8988T (cell line): ENCODE measurements around the gene MEN1.

Experiments used
- DNase-seq: peaks from one replicate; pipeline ENCODE4 v3.0.0; 2011

MEN1 gene

DNA sequence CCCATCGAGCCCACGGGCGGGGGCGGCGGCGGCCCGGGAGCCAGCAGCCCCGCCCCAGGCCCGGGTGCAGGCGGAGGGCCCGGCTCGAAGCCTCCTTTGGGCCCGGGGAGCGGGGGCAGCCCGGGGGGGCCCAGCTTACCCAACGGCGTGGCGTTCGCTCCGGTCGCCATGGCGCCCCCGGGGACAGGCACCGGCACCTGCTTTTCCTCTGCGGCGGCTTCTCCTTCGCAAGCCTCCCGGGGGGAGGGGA lies 32.2 kb downstream of the MEN1 start:
- DNase-seq, result no peak

DNA sequence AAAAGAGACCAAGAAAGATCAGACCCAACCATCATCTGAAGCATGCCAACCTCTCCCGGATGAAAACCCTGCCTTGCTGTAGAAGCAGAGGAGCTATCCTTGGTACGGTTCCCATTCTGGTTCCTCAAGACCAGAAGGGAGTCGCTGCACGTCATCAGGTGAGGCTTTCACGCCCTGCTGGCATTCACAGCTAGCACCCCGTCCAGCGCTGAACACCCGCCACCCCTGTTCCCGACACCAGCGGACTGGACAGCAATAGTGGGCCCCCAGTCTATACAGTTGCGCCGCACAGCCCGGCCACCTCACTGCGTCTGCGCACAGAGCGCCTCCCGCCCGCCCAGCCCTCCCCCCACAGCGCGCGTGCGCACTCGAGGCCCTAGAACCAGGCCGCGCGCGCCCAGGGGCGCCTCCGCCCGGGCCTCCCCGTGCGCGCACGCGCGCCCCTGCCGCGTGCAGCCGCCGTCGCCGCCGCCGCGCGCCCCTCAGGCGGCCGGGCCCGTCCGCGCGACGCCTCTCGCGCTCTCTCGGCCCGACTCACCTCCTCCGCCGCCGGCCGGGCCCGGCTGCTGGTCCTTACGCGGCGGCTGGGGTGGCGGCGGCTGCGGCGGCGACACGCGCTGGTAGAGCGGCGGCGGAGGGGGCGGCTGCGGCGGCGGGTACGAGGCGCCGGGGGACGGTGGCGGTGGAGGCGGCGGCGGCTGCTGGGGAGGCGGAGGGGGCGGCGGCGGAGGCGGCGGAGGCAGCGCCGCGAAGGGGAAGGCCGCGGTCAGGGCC lies 32.7 kb downstream of the MEN1 start:
- peak; percentile 94 for DNase-seq

- no peak for DNase-seq
Measured at GRCh38 chr11:64776875-64777274, 33.5 kb downstream of the MEN1 start.

- DNase-seq, result no peak
Measured at GRCh38 chr11:64776425-64776824, 33.9 kb downstream of the MEN1 start.

DNA sequence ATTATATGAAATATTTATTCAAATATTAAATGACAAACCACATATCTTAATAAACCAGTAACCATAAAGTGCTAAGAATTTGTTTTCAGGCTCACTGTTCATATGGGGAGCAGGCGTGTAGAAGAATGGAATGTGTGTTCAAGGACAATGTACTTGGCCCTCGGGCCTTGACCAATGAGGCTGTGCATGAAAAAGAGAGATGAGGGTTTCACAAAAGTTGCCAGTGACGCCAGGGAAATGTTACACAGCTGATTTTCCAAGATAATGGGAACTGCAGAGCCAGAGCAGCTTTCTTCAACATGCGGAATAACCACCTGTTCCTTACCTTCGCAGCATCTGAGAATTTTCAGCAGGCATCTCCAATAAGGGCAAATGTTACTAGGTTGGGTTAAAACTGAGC lies 36.2 kb downstream of the MEN1 start:
- no peak for DNase-seq

- no peak for DNase-seq
Measured at GRCh38 chr11:64772303-64773018, 37.9 kb downstream of the MEN1 start.

DNA sequence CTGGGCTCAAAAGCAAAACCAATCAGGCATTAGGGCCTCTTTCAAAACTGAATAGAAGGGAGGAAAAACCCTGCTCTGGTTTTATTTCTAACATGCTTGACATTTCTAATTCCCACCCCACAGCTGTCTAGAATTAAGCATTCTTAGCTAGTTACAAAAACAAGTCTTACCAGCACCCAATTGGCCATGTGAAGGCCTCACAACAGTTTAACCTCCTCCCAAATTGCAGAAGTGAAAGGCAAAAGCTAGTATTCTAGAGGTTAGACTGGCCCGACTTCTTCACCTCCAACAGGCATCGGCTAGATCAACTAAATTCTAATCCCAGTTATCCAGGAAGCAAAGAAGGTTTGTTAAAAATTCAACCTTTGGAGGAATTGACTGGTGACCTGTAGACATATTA lies 38.5 kb downstream of the MEN1 start:
- no peak for DNase-seq

- DNase-seq, result no peak
Measured at GRCh38 chr11:64770120-64770519, 40.2 kb downstream of the MEN1 start.

DNA sequence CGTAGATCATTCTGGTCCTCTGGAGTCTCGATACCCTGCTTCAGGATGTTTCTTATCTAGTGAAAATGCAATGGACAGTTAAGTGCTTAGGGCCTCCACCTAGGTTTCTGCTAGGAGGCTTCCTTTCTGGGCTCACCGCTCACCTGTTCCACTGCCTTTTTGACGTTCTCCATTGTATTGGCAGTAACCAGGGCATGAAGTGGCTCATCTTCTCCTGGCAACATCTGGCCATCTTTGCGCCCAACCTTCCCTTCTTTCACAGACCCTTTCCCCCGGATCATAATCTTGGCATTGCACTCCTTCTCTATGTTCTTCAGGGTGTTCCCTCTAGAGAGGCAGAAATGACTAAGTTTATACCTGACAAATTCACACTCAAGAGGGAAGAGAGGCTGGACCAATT lies 41.1 kb downstream of the MEN1 start:
- no peak for DNase-seq

DNA sequence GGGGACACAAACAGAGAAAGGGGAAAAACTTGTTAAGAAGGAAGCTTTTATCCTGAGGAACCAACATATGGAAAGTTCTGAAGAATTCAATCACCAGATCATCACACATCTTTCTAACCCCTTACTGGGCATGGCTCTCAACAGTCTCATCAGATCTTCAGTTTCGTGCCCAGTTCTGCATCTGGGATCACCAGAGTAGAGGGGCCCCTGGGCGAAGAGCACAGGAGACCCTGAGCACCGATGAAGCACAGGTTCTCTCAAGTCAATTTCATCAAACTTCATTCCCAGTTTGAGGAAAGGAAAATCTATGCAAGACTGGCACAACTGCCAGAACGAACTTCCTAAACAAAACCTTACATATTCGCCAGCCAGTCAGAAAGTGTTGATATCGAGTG lies 42.1 kb downstream of the MEN1 start:
- no peak for DNase-seq

- peak; percentile 68 for DNase-seq
Measured at GRCh38 chr11:64767344-64768299, 42.7 kb downstream of the MEN1 start.

GRCh38 chr11:64766881-64767280 lies 43.5 kb downstream of the MEN1 start:
- no peak for DNase-seq

- DNase-seq, result no peak
Measured at GRCh38 chr11:64765851-64766665, 44.3 kb downstream of the MEN1 start.

GRCh38 chr11:64765291-64765850 lies 45.0 kb downstream of the MEN1 start:
- peak; percentile 32 for DNase-seq

DNA sequence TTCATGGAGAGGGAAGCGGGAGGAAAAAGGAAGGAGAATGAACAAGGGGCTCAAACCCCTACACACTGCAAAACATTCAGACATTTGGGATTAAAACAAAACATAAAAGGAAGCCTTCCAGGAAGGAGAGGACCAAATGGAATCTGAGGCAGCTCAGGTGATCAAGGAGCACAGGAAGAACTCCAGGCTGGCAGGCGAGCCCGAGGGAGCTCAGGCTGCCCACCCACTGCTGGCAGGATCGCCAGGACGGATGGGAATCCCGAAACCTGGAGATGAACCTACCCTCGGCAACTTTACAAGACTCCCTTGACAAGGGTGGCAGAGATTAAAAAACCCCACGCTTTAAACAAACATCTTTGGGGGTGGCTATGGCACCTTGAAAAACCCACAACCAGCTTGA lies 45.6 kb downstream of the MEN1 start:
- DNase-seq, result no peak

- no peak for DNase-seq
Measured at GRCh38 chr11:64764040-64764611, 46.2 kb downstream of the MEN1 start.

DNA sequence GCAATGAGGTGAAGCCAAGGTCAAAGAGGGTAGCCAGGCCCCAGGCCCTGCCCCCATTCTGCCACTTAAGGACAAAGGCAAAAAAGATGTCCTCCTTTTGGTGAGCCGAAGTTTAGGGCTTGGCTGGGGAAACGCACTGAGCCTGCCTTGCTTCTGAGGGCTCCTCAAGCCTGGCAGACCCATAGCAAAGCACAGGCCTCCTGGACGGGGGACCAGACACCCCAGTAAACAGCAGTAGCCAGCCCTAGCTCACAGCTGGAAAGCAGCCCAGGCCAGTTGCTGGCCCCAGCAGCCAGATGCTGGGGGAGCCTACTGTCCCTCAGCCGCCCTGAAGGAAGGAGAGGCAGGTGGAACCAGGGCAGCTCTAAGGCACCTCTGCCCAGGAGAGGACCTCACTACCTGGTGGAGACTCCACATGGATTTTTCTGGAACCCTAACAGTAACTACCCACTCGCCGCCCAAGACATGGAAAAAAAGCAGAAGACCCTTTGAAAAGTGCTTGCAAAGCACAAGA lies 46.8 kb downstream of the MEN1 start:
- DNase-seq, result no peak

DNA sequence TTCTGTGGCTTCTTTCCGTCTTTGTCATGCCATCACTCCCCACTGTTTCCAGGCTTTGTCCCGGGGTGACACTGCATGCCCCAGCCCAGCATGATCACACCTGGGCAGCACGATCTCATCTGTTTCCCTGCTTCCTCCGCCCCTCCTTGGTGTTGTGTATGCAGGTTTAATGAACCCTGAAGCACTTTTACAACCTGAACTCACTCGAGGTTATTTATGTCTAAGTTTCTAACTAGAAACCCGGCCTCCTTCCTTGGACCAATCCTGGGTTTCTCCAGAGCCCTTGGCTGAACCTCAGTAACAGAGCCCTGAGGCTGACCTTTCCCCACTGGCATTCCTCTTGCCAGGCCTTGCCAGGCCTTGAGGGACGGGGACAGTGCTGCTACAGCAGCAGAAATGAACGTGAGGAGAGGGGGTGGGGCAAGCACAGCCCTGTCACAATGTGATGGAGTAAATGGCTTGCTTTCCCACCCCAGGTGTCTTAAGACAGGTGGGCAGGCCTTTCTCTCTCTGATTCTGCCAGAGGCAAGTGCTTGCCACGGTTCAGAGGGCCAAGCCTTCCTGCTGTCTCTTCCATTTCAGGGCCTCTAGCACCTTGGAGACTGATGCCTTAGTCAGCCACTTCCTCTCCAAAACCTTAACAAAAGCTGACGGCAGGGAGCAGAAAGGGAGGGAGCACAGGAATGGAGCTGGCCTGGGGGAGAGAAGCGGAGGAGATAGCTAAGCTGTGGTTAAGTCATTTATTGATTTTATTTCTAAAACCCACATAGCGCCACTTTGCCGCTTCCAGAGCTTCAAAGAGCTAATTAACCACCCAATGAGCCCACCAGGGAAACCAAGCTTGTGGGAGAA lies 47.5 kb downstream of the MEN1 start:
- DNase-seq, result no peak

- DNase-seq, result peak; percentile 43
Measured at GRCh38 chr11:64762277-64762673, 48.1 kb downstream of the MEN1 start.

DNA sequence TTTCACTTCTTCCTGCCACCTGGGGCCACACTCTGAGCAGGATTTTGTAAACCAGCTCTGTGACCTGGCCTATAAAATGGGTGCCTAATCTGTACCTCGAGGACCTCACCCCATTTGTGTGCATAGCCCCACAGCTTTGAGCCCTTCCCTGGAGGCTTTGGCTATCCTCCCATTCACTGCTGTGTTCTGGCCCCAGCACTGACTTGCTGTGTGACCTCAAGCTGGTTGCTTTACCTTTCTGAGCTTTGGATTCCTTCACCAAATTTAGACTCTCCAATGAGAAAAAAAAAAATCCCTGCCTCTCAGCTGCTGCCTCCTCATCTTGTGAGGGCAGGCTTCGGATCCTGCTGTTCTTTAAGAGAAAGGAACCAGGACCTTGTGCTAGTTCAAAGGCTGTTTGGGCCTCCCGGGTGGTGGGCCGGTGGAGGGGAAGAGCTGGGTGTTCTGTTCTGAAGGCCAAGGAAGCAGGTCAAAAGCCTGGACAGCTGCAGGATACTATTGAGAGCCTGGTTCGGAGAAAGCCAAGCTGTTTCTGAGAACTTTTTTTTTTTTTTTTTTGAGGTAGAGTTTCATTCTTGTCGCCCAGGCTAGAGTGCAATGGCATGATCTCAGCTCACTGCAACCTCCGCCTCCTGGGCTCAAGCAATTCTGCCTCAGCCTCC lies 49.5 kb downstream of the MEN1 start:
- no peak for DNase-seq
